Loucy (cell line): ENCODE data around the gene AKT1.
"Not testable (repeated sequence)": the region's sequence is repeated elsewhere in the genome, so short reads cannot be mapped to it uniquely, and the experiment has no call there.

Experiments
- H2AFZ ChIP-seq: fragments of 200-600 bp; sonication (generic); 2 replicates; pipeline ENCODE4 v1.6.0; 2016; ENCODE audit warnings: antibody characterized with exemption, mild to moderate bottlenecking, low read length, moderate library complexity
- H3F3A ChIP-seq: fragments of 200-600 bp; 2 replicates; pipeline ENCODE4 v1.6.0; 2016; ENCODE audit warnings: antibody characterized with exemption, low read depth, mild to moderate bottlenecking
- H3K27me3 ChIP-seq: fragments of 200-600 bp; sonication (generic); 2 replicates; pipeline ENCODE4 v1.6.1; 2014; ENCODE audit warnings: low read length, mild to moderate bottlenecking; ENCODE audit not compliant: insufficient read depth, poor library complexity, severe bottlenecking
- H3K36me3 ChIP-seq: fragments of 200-600 bp; sonication (generic); 2 replicates; pipeline ENCODE4 v1.6.1; 2016; ENCODE audit warnings: low read length; ENCODE audit not compliant: insufficient read depth
- H3K4me1 ChIP-seq: fragments of 200-600 bp; sonication (generic); 2 replicates; pipeline ENCODE4 v1.5.1; 2014; ENCODE audit warnings: low read length, mild to moderate bottlenecking; ENCODE audit not compliant: insufficient read depth, poor library complexity, severe bottlenecking
- H3K4me2 ChIP-seq: fragments of 200-600 bp; sonication (generic); 2 replicates; pipeline ENCODE4 v1.6.0; 2014; ENCODE audit warnings: antibody characterized with exemption, low read length, low read depth, mild to moderate bottlenecking; ENCODE audit not compliant: poor library complexity, severe bottlenecking
- H3K4me3 ChIP-seq: fragments of 200-600 bp; sonication (generic); 2 replicates; pipeline ENCODE4 v1.5.1; 2014; ENCODE audit warnings: low read length, mild to moderate bottlenecking, mixed read lengths; ENCODE audit not compliant: poor library complexity, severe bottlenecking
- H3K79me2 ChIP-seq: fragments of 200-600 bp; sonication (generic); 2 replicates; pipeline ENCODE4 v1.6.1; 2014; ENCODE audit warnings: low read length; ENCODE audit not compliant: insufficient read depth
- H3K9ac ChIP-seq: fragments of 200-600 bp; sonication (generic); 2 replicates; pipeline ENCODE4 v1.6.0; 2014; ENCODE audit warnings: mild to moderate bottlenecking, low read depth, low read length, moderate library complexity; ENCODE audit not compliant: poor library complexity, severe bottlenecking
- H3K9me2 ChIP-seq: fragments of 200-600 bp; sonication (generic); replicated peaks from 2 replicates; pipeline ENCODE4 v1.6.1; 2016; ENCODE audit warnings: low read depth, low read length, mixed read lengths
- H3K9me3 ChIP-seq: fragments of 200-600 bp; sonication (generic); 2 replicates; pipeline ENCODE4 v1.6.1; 2014; ENCODE audit warnings: mild to moderate bottlenecking, antibody characterized with exemption, low read length, low read depth; ENCODE audit not compliant: insufficient read depth
- H4K20me1 ChIP-seq: fragments of 200-600 bp; sonication (generic); 2 replicates; pipeline ENCODE4 v1.6.0; 2014; ENCODE audit warnings: antibody characterized with exemption, low read length, mild to moderate bottlenecking; ENCODE audit not compliant: insufficient read depth, poor library complexity, severe bottlenecking
- CTCF ChIP-seq: fragments of 200-600 bp; sonication (generic); conservative IDR thresholded peaks from 2 replicates; pipeline ENCODE4 v1.5.1; 2014; ENCODE audit warnings: mild to moderate bottlenecking, antibody characterized with exemption, low read length
- EZH2phosphoT487 ChIP-seq: fragments of 200-600 bp; IDR thresholded peaks from 2 replicates; pipeline ENCODE4 v1.6.1; 2018; ENCODE audit warnings: antibody characterized with exemption, mild to moderate bottlenecking, moderate library complexity, borderline replicate concordance

AKT1 gene

GRCh38 chr14:104843442-104844305 is 48.1 kb upstream of the AKT1 start:
- H3F3A ChIP-seq, result no peaks in the 10 kb centered on the region
- no peaks in the 10 kb centered on the region for H3K9me2 ChIP-seq
- H4K20me1 ChIP-seq, result no peaks in the 10 kb centered on the region
- H3K9me3 ChIP-seq, result no peaks in the 10 kb centered on the region
- H3K36me3 ChIP-seq, result no peaks in the 10 kb centered on the region
- no peaks in the 10 kb centered on the region for H3K27me3 ChIP-seq
- H3K4me3 ChIP-seq, result no peak overlapping the region
- TF ChIP-seq EZH2phosphoT487 (no peak), CTCF (no peak)
- no peak overlapping the region for H3K9ac ChIP-seq
- H3K79me2 ChIP-seq, result no peaks in the 10 kb centered on the region
- H2AFZ ChIP-seq, result no peak overlapping the region
- H3K4me2 ChIP-seq, result no peak overlapping the region
- no peaks in the 10 kb centered on the region for H3K4me1 ChIP-seq

- H3K4me3 ChIP-seq, result no peak overlapping the region
- no peaks in the 10 kb centered on the region for H3K79me2 ChIP-seq
- no peaks in the 10 kb centered on the region for H4K20me1 ChIP-seq
- no peaks in the 10 kb centered on the region for H3K9me3 ChIP-seq
- H3K4me1 ChIP-seq, result no peaks in the 10 kb centered on the region
- no peaks in the 10 kb centered on the region for H3K9me2 ChIP-seq
- no peak overlapping the region for H2AFZ ChIP-seq
- H3F3A ChIP-seq, result no peaks in the 10 kb centered on the region
- TF ChIP-seq EZH2phosphoT487, result no peak
- TF ChIP-seq CTCF, result no peak
- H3K36me3 ChIP-seq, result no peaks in the 10 kb centered on the region
- H3K9ac ChIP-seq, result no peak overlapping the region
- H3K4me2 ChIP-seq, result no peak overlapping the region
- no peaks in the 10 kb centered on the region for H3K27me3 ChIP-seq
Observed at GRCh38 chr14:104843006-104843405, 47.5 kb upstream of the AKT1 start.

GRCh38 chr14:104841730-104842129 is 46.2 kb upstream of the AKT1 start:
- Histone ChIP-seq H3K4me2 (no peak overlapping the region), H3F3A (no peaks in the 10 kb centered on the region), H3K27me3 (no peaks in the 10 kb centered on the region), H3K9ac (no peak overlapping the region), H2AFZ (no peak overlapping the region), H3K9me3 (no peaks in the 10 kb centered on the region), H3K4me1 (no peaks in the 10 kb centered on the region), H3K36me3 (no peaks in the 10 kb centered on the region), H3K4me3 (no peak overlapping the region), H4K20me1 (no peaks in the 10 kb centered on the region), H3K79me2 (no peaks in the 10 kb centered on the region), H3K9me2 (no peaks in the 10 kb centered on the region)
- TF ChIP-seq CTCF, result no peak
- TF ChIP-seq EZH2phosphoT487, result no peak

- not testable (repeated sequence) for H3K4me3 ChIP-seq, H3K9ac ChIP-seq, H3K9me2 ChIP-seq, H3K4me2 ChIP-seq, H4K20me1 ChIP-seq, H3K9me3 ChIP-seq, H2AFZ ChIP-seq, H3K4me1 ChIP-seq, H3K79me2 ChIP-seq, H3F3A ChIP-seq, H3K36me3 ChIP-seq, H3K27me3 ChIP-seq
Observed at GRCh38 chr14:104836171-104836935, 40.8 kb upstream of the AKT1 start.
